GM23338 (cell line): ENCODE results near the gene COA7. TPM values are rescaled to one million over a fixed set of nuclear protein-coding genes. Genes with fewer than 3 reads are reported as not detected.

Source experiments
- ATAC-seq: fragments of 200-7000 bp; cut with Tn5 transposase; 3 replicates; pipeline ENCODE4 v1.9.1; 2020
- DNase-seq: peaks from one replicate; pipeline ENCODE4 v3.0.0-alpha.2; 2015; ENCODE audit warnings: low spot score
- H2AFZ ChIP-seq: fragments of 200-600 bp; sonication (generic); 2 replicates; pipeline ENCODE4 v1.8.0; 2016; ENCODE audit warnings: antibody characterized with exemption, mild to moderate bottlenecking, moderate library complexity
- H3F3A ChIP-seq: fragments of 200-600 bp; sonication (generic); replicated peaks from 2 replicates; pipeline ENCODE4 v1.8.0; 2017; ENCODE audit warnings: antibody characterized with exemption, mixed run types, low read depth
- H3K27ac ChIP-seq: fragments of 200-600 bp; sonication (generic); 2 replicates; pipeline ENCODE4 v1.6.1; 2016; ENCODE audit warnings: low read depth
- H3K27me3 ChIP-seq: fragments of 200-600 bp; sonication (generic); 2 replicates; pipeline ENCODE4 v1.8.0; 2016; ENCODE audit warnings: mild to moderate bottlenecking, mixed run types, moderate library complexity; ENCODE audit not compliant: insufficient read depth
- H3K36me3 ChIP-seq: fragments of 200-600 bp; sonication (generic); 2 replicates; pipeline ENCODE4 v1.8.0; 2016; ENCODE audit warnings: mild to moderate bottlenecking; ENCODE audit not compliant: insufficient read depth
- H3K4me1 ChIP-seq: fragments of 200-600 bp; sonication (generic); 2 replicates; pipeline ENCODE4 v1.8.0; 2016; ENCODE audit warnings: mild to moderate bottlenecking, moderate library complexity; ENCODE audit not compliant: insufficient read depth
- H3K4me2 ChIP-seq: fragments of 200-600 bp; sonication (generic); 2 replicates; pipeline ENCODE4 v1.7.1; 2017; ENCODE audit warnings: mixed run types
- H3K4me3 ChIP-seq: fragments of 200-600 bp; sonication (generic); 2 replicates; pipeline ENCODE4 v1.6.1; 2016; ENCODE audit warnings: mixed run types
- H3K79me2 ChIP-seq: fragments of 200-600 bp; sonication (generic); replicated peaks from 2 replicates; pipeline ENCODE4 v1.8.0; 2017; ENCODE audit warnings: mild to moderate bottlenecking; ENCODE audit not compliant: insufficient read depth
- H3K9me2 ChIP-seq: fragments of 200-600 bp; sonication (generic); 2 replicates; pipeline ENCODE4 v1.8.0; 2017; ENCODE audit not compliant: insufficient read depth
- H4K20me1 ChIP-seq: fragments of 200-600 bp; sonication (generic); replicated peaks from 2 replicates; pipeline ENCODE4 v1.8.0; 2017; ENCODE audit warnings: mild to moderate bottlenecking; ENCODE audit not compliant: insufficient read depth
- H3K27ac Mint-ChIP-seq: 2 replicates; pipeline ENCODE4 v1.8.0; 2020; ENCODE audit warnings: inconsistent platforms, mild to moderate bottlenecking, moderate library complexity, mixed read lengths
- H3K27me3 Mint-ChIP-seq: 3 replicates; pipeline ENCODE4 v1.8.0; 2022; ENCODE audit warnings: low read depth, mild to moderate bottlenecking, moderate library complexity, mixed read lengths, inconsistent platforms; ENCODE audit not compliant: insufficient read depth, poor library complexity
- H3K36me3 Mint-ChIP-seq: 3 replicates; pipeline ENCODE4 v1.8.0; 2021; ENCODE audit warnings: low read depth, mild to moderate bottlenecking, inconsistent platforms, moderate library complexity, mixed read lengths
- H3K4me1 Mint-ChIP-seq: 3 replicates; pipeline ENCODE4 v1.8.0; 2020; ENCODE audit warnings: mild to moderate bottlenecking, inconsistent platforms, mixed read lengths
- H3K4me3 Mint-ChIP-seq: 3 replicates; pipeline ENCODE4 v1.8.0; 2021; ENCODE audit warnings: moderate library complexity, mild to moderate bottlenecking, inconsistent platforms, mixed read lengths
- H3K9me3 Mint-ChIP-seq: 3 replicates; pipeline ENCODE4 v1.8.0; 2020; ENCODE audit warnings: moderate library complexity, mild to moderate bottlenecking, inconsistent platforms, mixed read lengths
- CREB1 ChIP-seq: fragments of 250-450 bp; sonication (Bioruptor Pico); IDR thresholded peaks from 2 replicates; pipeline ENCODE4 v1.5.0; 2020; ENCODE audit warnings: low read depth, mild to moderate bottlenecking, moderate library complexity
- EZH2 ChIP-seq: fragments of 200-600 bp; sonication (generic); IDR thresholded peaks from one replicate; pipeline ENCODE4 v1.8.0; 2017; ENCODE audit warnings: antibody characterized with exemption, mild to moderate bottlenecking, low read depth; ENCODE audit not compliant: unreplicated experiment
- EZH2phosphoT487 ChIP-seq: fragments of 200-600 bp; sonication (generic); IDR thresholded peaks from one replicate; pipeline ENCODE4 v1.8.1; 2018; ENCODE audit warnings: antibody characterized with exemption; ENCODE audit not compliant: unreplicated experiment
- NANOG ChIP-seq: IDR thresholded peaks from 2 replicates; pipeline ENCODE4 v1.6.1; 2016; ENCODE audit warnings: antibody characterized with exemption, borderline replicate concordance
- POLR2AphosphoS5 ChIP-seq: IDR thresholded peaks from 2 replicates; pipeline ENCODE4 v1.6.1; 2016; ENCODE audit warnings: antibody characterized with exemption, low read depth
- STAT1 ChIP-seq: IDR thresholded peaks from one replicate; pipeline ENCODE4 v1.6.1; 2016; ENCODE audit warnings: antibody characterized with exemption; ENCODE audit not compliant: unreplicated experiment
- ZNF114 ChIP-seq: fragments of 250-450 bp; sonication (Bioruptor Pico); IDR thresholded peaks from 2 replicates; pipeline ENCODE4 v1.5.0; 2020; ENCODE audit warnings: mild to moderate bottlenecking, moderate library complexity
- ZNF331 ChIP-seq: fragments of 250-450 bp; sonication (Bioruptor Pico); IDR thresholded peaks from 2 replicates; pipeline ENCODE4 v1.5.0; 2020; ENCODE audit warnings: low read depth, mild to moderate bottlenecking, moderate library complexity
- polyA plus RNA-seq: library from polyadenylated mRNA; unstranded; fragments of >200 nt; fragmentation: Nextera tagmentation; extraction: Ambion mirVana; gene quantifications from 2 replicates; pipeline ENCODE4 v1.2.1, GENCODE V29; 2016
- total RNA-seq: library from RNA; depleted of rRNA; stranded (reverse); fragments of >200 nt; shearing (Covaris generic); gene quantifications from 2 replicates; pipeline ENCODE4 v1.2.3, GENCODE V29; 2014
- TF ChIP-seq, protein P1 (sequence below): IDR thresholded peaks from one replicate; pipeline ENCODE4 v1.6.1; 2018; ENCODE audit warnings: antibody characterized with exemption; ENCODE audit not compliant: unreplicated experiment
- TF ChIP-seq, protein P2 (sequence below): fragments of 250-450 bp; sonication (Bioruptor Pico); IDR thresholded peaks from 2 replicates; pipeline ENCODE4 v1.5.0; 2020; ENCODE audit warnings: mild to moderate bottlenecking, moderate library complexity

Gene COA7
- total and polyA plus RNA-seq, 2 experiments from 2014 or later = 19.7 to 27.5 TPM

DNA sequence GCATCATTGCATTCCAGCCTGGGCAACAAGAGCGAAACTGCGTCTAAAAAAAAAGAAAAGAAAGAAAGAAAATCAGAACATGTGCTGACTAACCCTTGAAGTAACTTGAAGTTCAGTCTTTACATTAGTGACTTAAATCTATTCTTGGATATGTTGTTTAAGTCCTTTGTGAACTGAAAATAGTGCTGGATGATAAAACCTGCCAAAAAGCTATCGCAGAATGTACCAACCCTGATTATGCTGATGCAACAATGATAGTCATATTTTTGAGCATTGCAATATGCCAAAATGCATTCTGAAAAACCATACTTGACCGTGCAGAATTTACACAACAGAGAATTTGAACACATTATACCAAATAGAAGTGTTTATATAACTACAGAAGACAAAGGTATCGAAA lies 34.4 kb downstream of the COA7 start:
- H3K4me2 ChIP-seq = no peak overlapping the region
- Mint-ChIP-seq H3K36me3 (no peaks in the 10 kb centered on the region), H3K27ac (no peak overlapping the region), H3K4me1 (peaks cover 44% of the 10 kb centered on the region), H3K4me3 (no peak overlapping the region), H3K9me3 (no peaks in the 10 kb centered on the region), H3K27me3 (peaks cover 6% of the 10 kb centered on the region)
- H3K27ac ChIP-seq = no peak overlapping the region
- H3K36me3 ChIP-seq = no peaks in the 10 kb centered on the region
- peak overlapping the region; percentile 93 for H2AFZ ChIP-seq
- DNase-seq = no peak
- no peak for TF ChIP-seq CREB1 (CRISPR knock-in tag)
- H3K9me2 ChIP-seq = no peaks in the 10 kb centered on the region
- H4K20me1 ChIP-seq = no peaks in the 10 kb centered on the region
- no peaks in the 10 kb centered on the region for H3K79me2 ChIP-seq
- H3K4me3 ChIP-seq = no peak overlapping the region
- no peaks in the 10 kb centered on the region for H3K27me3 ChIP-seq
- no peak for ATAC-seq
- peaks cover 25% of the 10 kb centered on the region for H3K4me1 ChIP-seq
- no peaks in the 10 kb centered on the region for H3F3A ChIP-seq

DNA sequence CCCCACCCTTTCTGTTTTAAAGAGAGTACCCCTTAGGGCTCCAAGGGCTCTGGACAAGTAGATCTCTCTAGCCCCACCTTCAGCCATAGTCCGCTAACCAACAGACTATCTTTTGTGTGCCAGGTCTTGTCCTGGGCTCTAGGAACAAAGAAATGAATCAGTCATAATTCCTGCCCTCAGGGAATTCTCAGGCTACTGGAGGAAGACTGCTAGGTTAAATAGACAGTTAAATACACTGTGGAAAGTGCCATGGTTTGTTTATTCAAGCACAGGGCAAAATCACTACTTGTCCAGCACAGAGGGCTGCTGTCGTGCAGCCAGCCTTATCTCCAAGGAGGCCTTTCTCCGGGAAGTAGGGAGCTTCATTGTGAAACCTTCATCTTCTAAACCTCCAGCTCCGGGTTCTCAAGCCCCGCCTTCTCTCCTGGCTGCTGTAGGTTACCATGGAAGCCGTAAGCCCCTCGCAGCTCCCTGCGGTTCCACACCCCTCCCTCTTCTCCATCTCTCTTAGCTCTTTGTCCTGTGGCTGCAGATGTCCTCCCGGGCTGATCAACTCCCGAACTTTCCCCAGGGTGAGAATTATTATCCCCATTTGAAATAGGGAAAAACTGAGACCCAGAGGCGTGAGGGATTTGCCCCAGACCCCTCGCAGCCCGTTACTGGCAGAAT lies 35.4 kb downstream of the COA7 start:
- Histone ChIP-seq H3F3A (no peaks in the 10 kb centered on the region), H3K36me3 (no peaks in the 10 kb centered on the region), H3K9me2 (no peaks in the 10 kb centered on the region), H3K4me1 (peaks cover 25% of the 10 kb centered on the region), H3K79me2 (no peaks in the 10 kb centered on the region), H3K27ac (peak overlapping the region; percentile 53; the same call in 1 of the 2 replicates), H4K20me1 (no peaks in the 10 kb centered on the region), H2AFZ (peak overlapping the region; percentile 93), H3K4me2 (peak overlapping the region; percentile 71), H3K27me3 (no peaks in the 10 kb centered on the region), H3K4me3 (peak overlapping the region; percentile 37)
- Mint-ChIP-seq H3K36me3 (no peaks in the 10 kb centered on the region), H3K27me3 (peaks cover 5% of the 10 kb centered on the region), H3K9me3 (no peaks in the 10 kb centered on the region), H3K27ac (no peak overlapping the region), H3K4me3 (peak overlapping the region; percentile 47), H3K4me1 (peaks cover 44% of the 10 kb centered on the region)
- DNase-seq (peak; percentile 88), ATAC-seq (peak; percentile 86)
- TF ChIP-seq POLR2AphosphoS5 (no peak), EZH2phosphoT487 (no peak), ZNF114 (CRISPR knock-in tag) (no peak), ZNF331 (CRISPR knock-in tag) (no peak), NANOG (no peak), CREB1 (CRISPR knock-in tag) (no peak), STAT1 (no peak), EZH2 (no peak)
- TF ChIP-seq, protein P1, sequence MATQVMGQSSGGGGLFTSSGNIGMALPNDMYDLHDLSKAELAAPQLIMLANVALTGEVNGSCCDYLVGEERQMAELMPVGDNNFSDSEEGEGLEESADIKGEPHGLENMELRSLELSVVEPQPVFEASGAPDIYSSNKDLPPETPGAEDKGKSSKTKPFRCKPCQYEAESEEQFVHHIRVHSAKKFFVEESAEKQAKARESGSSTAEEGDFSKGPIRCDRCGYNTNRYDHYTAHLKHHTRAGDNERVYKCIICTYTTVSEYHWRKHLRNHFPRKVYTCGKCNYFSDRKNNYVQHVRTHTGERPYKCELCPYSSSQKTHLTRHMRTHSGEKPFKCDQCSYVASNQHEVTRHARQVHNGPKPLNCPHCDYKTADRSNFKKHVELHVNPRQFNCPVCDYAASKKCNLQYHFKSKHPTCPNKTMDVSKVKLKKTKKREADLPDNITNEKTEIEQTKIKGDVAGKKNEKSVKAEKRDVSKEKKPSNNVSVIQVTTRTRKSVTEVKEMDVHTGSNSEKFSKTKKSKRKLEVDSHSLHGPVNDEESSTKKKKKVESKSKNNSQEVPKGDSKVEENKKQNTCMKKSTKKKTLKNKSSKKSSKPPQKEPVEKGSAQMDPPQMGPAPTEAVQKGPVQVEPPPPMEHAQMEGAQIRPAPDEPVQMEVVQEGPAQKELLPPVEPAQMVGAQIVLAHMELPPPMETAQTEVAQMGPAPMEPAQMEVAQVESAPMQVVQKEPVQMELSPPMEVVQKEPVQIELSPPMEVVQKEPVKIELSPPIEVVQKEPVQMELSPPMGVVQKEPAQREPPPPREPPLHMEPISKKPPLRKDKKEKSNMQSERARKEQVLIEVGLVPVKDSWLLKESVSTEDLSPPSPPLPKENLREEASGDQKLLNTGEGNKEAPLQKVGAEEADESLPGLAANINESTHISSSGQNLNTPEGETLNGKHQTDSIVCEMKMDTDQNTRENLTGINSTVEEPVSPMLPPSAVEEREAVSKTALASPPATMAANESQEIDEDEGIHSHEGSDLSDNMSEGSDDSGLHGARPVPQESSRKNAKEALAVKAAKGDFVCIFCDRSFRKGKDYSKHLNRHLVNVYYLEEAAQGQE = no peak
- TF ChIP-seq, protein P2, sequence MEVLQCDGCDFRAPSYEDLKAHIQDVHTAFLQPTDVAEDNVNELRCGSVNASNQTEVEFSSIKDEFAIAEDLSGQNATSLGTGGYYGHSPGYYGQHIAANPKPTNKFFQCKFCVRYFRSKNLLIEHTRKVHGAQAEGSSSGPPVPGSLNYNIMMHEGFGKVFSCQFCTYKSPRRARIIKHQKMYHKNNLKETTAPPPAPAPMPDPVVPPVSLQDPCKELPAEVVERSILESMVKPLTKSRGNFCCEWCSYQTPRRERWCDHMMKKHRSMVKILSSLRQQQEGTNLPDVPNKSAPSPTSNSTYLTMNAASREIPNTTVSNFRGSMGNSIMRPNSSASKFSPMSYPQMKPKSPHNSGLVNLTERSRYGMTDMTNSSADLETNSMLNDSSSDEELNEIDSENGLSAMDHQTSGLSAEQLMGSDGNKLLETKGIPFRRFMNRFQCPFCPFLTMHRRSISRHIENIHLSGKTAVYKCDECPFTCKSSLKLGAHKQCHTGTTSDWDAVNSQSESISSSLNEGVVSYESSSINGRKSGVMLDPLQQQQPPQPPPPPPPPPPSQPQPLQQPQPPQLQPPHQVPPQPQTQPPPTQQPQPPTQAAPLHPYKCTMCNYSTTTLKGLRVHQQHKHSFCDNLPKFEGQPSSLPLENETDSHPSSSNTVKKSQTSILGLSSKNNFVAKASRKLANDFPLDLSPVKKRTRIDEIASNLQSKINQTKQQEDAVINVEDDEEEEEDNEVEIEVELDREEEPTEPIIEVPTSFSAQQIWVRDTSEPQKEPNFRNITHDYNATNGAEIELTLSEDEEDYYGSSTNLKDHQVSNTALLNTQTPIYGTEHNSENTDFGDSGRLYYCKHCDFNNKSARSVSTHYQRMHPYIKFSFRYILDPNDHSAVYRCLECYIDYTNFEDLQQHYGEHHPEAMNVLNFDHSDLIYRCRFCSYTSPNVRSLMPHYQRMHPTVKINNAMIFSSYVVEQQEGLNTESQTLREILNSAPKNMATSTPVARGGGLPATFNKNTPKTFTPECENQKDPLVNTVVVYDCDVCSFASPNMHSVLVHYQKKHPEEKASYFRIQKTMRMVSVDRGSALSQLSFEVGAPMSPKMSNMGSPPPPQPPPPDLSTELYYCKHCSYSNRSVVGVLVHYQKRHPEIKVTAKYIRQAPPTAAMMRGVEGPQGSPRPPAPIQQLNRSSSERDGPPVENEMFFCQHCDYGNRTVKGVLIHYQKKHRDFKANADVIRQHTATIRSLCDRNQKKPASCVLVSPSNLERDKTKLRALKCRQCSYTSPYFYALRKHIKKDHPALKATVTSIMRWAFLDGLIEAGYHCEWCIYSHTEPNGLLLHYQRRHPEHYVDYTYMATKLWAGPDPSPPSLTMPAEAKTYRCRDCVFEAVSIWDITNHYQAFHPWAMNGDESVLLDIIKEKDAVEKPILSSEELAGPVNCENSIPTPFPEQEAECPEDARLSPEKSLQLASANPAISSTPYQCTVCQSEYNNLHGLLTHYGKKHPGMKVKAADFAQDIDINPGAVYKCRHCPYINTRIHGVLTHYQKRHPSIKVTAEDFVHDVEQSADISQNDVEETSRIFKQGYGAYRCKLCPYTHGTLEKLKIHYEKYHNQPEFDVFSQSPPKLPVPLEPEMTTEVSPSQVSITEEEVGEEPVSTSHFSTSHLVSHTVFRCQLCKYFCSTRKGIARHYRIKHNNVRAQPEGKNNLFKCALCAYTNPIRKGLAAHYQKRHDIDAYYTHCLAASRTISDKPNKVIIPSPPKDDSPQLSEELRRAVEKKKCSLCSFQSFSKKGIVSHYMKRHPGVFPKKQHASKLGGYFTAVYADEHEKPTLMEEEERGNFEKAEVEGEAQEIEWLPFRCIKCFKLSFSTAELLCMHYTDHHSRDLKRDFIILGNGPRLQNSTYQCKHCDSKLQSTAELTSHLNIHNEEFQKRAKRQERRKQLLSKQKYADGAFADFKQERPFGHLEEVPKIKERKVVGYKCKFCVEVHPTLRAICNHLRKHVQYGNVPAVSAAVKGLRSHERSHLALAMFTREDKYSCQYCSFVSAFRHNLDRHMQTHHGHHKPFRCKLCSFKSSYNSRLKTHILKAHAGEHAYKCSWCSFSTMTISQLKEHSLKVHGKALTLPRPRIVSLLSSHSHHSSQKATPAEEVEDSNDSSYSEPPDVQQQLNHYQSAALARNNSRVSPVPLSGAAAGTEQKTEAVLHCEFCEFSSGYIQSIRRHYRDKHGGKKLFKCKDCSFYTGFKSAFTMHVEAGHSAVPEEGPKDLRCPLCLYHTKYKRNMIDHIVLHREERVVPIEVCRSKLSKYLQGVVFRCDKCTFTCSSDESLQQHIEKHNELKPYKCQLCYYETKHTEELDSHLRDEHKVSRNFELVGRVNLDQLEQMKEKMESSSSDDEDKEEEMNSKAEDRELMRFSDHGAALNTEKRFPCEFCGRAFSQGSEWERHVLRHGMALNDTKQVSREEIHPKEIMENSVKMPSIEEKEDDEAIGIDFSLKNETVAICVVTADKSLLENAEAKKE (CRISPR knock-in tag) = no peak
